GM12875 (cell line): ENCODE measurements around the gene CLIP3.
"Not testable (repeated sequence)": the region's sequence is repeated elsewhere in the genome, so short reads cannot be mapped to it uniquely, and the experiment has no call there.

Source experiments
- H3K4me3 ChIP-seq: one replicate; pipeline ENCODE4 v1.5.1; 2011; ENCODE audit warnings: low read depth, low read length, control low read depth
- CTCF ChIP-seq: IDR thresholded peaks from 2 replicates; pipeline ENCODE4 v1.5.1; 2011; ENCODE audit warnings: low read depth, mild to moderate bottlenecking, control low read depth, inconsistent platforms, low read length, moderate library complexity, borderline replicate concordance; ENCODE audit not compliant: insufficient read depth

CLIP3 gene

GRCh38 chr19:35986664-35987570, 45.8 kb downstream of the CLIP3 start:
- TF ChIP-seq CTCF = 0 out of 2 replicates have a peak, but pooled peaks have one; percentile 14
- H3K4me3 ChIP-seq = peak overlapping the region; percentile 37

- H3K4me3 ChIP-seq = no peak overlapping the region
- TF ChIP-seq CTCF = no peak
Observed at GRCh38 chr19:35986111-35986510, 46.6 kb downstream of the CLIP3 start.

DNA sequence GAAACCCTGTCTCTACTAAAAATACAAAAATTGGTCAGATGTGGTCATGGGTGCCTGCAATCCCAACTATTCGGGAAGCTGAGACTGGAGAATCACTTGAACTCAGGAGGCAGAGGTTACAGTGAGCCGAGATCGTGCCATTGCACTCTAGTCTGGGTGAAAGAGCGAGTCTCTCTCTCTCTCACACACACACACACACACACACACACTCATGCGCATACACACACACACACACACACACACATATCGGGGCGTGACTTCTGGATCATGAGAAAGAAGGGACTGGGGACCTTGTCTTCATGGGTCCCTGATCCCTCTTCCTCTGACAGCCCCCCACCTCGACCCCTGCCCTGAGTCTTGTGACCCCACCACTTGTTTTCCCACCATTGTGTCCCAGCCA, 49.5 kb downstream of the CLIP3 start:
- H3K4me3 ChIP-seq = no peak overlapping the region
- TF ChIP-seq CTCF = no peak

DNA sequence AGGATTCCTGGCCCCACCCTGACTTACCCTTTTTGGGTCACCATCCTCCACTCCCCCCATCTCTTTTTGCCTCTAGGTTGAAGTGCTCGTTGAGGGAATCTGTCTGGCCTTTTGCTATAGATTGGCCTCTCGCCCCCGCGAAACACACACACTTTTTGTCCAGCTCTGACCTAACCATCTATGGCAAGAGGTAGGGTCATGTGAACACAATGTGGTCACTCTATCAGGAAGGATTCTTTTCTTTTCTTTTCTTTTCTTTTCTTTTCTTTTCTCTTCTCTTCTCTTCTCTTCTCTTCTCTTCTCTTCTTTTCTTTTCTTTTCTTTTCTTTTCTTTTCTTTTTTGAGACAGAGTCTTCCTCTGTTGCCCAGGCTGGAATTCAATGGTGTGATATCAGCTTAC, 51.7 kb downstream of the CLIP3 start:
- H3K4me3 ChIP-seq = not testable (repeated sequence)

DNA sequence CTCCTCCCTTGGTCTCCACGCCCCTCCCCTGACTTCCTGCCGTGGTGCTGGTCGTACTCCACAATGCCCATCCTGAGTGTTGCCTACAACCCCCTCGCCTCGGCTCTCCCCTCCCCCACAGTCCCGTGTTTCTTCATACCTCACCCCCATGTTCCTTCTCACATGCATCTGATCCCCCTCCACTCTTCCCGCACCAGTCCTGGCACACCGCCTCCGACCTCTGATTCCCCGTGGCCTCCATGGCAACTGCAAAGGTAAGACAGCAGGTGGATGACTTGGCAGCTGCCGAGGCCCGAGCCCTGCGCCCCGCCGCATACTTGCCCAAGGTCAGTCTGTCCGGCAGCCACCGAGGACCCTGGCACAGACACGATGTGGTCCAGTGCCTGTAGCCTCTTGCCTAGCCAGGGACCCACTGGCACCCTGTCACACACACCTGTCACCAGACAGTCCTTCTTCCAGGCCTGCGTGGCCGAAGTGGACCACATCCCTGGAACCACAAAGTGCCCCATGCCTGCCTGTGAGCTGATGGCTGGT, 53.8 kb downstream of the CLIP3 start:
- no peak for TF ChIP-seq CTCF

DNA sequence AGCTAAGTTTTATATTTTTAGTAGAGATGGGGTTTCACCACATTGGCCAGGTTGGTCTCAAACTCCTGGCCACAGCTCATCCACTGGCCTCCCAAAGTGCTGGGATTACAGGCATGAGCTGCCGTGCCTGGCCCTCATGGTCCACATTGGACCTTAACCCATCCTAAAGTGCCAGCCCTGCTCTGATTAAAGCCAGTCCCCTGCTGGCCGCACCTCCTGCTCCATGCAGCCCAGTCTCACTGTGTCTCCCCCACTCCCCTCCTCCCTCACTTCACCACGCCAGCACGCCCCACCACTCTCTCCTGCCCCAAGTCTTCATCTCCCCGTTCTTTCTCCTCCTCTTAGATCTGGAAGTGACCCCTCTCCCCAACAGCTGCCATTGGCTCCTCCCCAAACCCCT, 54.4 kb downstream of the CLIP3 start:
- H3K4me3 ChIP-seq = no peak overlapping the region
- no peak for TF ChIP-seq CTCF

More for the DNA sequence above, 53.8 kb downstream of the CLIP3 start:
- H3K4me3 ChIP-seq = no peak overlapping the region

- H3K4me3 ChIP-seq = no peak overlapping the region
- peak; percentile 42; the same call in 1 of the 2 replicates for TF ChIP-seq CTCF
Observed at GRCh38 chr19:35977446-35978222, 55.0 kb downstream of the CLIP3 start.
